Measurements from ENCODE around the gene SMAP1.
"Not testable (repeated sequence)": the region's sequence is repeated elsewhere in the genome, so short reads cannot be mapped to it uniquely, and the experiment has no call there.

Gene SMAP1

GRCh38 chr6:70742462-70742861 is 74.8 kb downstream of the SMAP1 start:
- DNase-seq, result not testable (repeated sequence)

DNA sequence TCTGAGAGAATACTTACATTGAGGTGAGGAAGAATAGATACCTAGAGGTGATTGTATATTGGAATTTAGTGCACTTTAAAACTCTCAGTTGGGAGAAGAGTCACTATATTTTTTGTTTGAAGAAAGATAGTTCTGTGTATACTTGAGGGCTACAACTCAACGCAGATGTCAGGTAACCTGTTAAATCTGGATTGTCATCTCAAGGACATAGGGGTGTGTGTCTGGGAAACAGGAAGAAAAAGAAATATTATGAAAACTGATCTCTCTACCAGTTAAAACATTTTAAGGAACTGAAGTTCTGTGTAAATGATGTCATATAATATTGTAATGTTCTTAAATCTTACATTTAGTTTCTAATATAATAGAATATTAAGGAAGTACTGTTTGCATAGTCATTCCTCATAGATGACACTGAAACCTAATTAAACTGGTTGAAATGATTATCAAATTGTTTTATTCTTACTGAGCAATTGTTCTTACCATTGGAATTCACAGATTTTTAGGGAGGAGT is 86.2 kb downstream of the SMAP1 start:
- DNase-seq, result no peak

DNA sequence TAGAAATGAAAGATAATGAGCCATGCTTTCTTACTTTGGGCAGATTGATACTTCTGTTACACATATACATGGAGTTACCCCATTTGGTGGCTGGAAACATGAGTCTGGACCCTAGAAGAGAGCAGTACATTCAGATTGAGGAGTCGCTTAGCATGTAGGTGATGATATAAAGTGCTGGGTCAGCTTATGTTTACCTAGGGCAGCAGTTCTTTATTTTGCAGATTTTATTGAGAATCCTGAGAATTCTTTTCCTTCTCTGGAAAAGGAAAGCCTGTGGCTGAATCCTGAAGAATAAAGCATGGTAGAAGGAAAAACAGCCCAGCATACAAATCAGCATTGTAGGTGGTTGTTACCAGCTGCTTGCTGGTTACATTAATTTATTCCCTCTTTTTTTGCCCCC is 91.2 kb downstream of the SMAP1 start:
- no peak for DNase-seq

GRCh38 chr6:70763754-70764510 is 96.2 kb downstream of the SMAP1 start:
- no peak for DNase-seq

DNA sequence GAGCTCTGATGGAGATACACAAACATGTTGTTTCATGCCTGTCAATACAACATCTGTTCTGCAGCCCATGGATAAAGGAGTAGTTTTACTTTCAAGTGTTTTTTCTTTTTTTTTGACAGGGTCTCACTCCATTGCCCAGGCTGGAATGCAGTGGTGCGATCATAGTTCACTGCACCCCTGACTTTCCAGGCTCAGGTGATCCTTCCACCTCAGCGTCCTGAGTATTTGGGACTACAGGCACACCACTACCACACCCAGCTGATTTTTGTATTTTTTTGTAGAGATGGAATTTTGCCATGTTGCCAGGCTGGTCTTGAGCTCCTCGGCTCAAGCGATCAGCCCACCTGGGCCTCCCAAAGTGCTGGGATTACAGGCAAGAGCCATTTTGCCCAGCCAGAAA is 97.0 kb downstream of the SMAP1 start:
- DNase-seq, result no peak

- DNase-seq, result not testable (repeated sequence)
These were observed 103.7 kb downstream of the SMAP1 start for GRCh38 chr6:70771351-70771750.

DNA sequence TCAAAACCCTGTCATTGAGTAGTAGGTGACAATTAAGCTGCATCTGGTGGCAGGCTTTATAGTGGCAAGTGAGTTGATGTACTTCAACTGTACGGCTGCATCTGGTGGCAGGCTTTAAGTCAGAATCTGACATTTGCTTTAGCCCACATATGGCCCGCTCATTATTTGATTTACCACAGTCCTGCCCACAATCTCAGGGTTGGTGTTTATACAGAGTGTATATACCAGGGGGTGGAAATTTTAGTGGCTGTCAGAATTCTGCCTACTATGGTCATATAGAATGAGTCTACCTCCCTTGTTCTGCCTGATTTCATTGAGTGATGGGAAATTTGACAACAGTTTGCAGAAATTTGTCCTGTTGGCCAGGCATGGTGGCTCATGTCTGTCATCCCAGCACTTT is 112.3 kb downstream of the SMAP1 start:
- DNase-seq, result no peak

- DNase-seq, result no peak
These were observed 123.0 kb downstream of the SMAP1 start for GRCh38 chr6:70790483-70791224.

DNA sequence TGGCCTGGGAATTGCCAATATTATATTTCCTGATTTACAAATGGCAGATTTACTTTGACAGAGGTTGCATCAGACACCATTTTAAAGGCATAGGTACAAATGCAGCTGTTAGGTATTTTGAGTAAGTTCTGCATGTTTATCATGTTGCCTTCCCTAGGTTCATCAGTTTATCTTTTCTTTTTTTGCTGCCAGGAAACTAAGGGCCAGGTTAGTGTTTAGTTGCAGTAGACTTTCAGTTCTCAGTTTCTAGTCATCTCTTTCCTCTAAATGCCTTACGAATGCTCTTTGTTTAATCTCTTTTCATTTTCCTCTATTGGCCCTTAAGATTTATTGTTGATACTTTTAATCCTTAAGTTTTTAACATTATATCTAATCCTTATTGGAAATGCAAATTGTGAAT is 129.9 kb downstream of the SMAP1 start:
- DNase-seq, result no peak

DNA sequence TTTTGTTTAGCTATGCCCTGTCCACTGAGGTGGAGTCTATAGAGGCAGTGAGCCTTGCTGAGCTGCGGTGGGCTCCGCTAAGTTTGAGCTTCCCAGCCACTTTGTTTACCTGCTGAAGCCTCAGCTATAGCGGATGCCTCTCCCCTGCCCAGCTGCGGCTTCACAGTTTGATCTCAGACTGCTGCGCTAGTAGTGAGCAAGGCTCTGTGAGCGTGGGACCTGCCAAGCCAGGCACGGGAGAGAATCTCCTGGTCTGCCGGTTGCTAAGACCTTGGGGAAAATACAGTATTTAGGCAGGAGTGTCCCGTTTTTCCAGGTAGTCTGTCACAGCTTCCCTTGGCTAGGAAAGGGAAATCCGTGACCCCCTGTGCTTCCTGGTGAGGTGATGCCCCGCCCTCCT is 138.4 kb downstream of the SMAP1 start:
- no peak for DNase-seq

- DNase-seq, result no peak
These were observed 144.1 kb downstream of the SMAP1 start for GRCh38 chr6:70811788-70812187.

DNA sequence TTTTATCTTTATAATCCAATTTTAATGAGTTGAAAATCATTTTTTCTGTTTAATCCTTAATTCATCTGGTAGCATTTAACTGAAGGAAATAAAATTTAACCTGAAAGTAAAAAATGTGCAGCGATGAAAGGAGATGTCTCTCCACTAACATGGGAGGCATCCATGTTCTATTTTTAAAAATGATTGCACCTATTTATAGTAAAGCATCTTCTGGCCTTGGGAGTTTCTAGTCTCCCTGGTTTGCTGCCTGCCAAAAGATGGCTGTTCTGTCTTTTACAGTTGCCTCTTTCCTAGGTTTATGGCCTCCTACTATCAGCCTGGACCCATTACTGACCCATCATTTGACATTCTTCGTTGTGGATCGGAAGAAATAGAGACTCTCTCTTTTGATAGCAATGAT is 146.2 kb downstream of the SMAP1 start:
- DNase-seq, result no peak

DNA sequence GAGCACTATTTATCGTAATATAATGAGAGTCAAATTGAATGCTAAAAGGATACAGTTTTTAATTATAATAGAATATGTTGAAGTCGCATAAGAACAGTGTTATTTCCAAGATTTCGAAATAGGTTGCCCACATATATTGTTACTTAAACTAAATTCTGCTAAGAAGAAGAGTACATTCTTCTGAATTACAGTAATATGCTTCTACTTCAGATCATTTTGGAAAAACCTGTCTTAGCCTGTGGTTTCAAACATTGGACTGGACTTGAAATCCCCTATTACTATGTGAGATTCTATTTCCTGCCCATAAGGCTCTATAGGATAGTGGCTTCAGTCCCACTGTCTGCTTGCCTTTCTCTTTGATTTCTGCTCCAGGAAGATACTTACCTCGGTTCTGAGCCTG is 152.0 kb downstream of the SMAP1 start:
- DNase-seq, result no peak

DNA sequence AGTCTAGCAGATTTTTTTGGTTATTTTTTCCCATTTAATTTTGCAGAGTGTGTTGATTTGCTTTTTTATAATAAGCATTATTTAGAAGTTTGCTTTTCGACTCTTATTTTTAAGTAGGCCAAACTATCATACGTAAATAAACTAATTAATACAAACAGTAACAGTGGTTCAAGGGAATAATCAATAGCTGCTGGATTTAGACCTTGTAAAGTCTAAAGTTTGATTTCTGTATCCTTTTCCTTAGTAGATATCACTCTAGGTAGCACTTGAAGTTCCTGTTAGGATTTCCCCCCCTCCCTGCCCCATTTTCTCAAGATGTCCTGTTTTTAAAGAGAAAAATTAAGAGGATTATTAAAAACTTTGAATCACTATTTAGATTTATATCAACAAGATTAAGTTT is 153.1 kb downstream of the SMAP1 start:
- DNase-seq, result no peak

DNA sequence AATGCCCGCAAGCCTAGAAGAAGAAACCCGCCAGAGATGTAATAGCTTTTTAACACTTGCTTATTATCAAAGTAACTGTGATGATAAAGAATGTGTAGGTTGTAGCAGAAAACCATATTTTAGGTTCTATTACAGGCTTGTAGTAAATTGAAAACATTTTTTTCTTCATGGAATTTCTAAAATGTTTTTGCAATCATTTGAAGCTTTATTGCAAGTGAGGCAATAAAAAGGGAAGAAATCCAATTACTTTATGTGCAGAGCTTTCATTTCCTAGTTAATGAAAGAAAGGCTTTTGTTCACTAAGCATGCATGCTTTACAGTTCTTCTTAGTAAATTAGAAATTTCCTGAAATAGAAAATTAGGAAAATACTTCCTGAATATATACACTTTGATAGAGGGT is 154.1 kb downstream of the SMAP1 start:
- DNase-seq, result no peak

DNA sequence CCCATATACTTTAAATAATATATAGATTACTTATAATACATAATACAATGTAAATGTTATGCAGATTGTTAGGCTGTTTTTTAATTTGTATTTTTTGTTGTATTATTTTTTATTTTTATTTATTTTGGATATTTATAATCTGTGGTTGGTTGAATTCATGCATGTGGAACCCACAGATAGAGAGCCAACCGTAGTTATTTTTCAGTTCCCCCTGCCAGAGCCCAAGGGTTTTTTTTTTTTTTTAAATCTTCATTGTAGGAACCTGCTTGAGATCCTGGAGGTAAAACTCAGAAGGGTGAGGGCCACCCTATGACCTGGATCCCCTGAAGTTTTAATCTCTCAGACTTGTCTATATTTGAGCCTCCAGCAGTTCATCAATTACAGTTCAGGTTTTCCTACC is 156.0 kb downstream of the SMAP1 start:
- no peak for DNase-seq

- no peak for DNase-seq
These were observed 163.7 kb downstream of the SMAP1 start for GRCh38 chr6:70831427-70831826.

- no peak for DNase-seq
These were observed 166.8 kb downstream of the SMAP1 start for GRCh38 chr6:70834520-70834919.

- DNase-seq, result peak; percentile 68
These were observed 171.2 kb downstream of the SMAP1 start for GRCh38 chr6:70838907-70839285.

GRCh38 chr6:70839286-70840266 is 171.9 kb downstream of the SMAP1 start:
- no peak for DNase-seq

DNA sequence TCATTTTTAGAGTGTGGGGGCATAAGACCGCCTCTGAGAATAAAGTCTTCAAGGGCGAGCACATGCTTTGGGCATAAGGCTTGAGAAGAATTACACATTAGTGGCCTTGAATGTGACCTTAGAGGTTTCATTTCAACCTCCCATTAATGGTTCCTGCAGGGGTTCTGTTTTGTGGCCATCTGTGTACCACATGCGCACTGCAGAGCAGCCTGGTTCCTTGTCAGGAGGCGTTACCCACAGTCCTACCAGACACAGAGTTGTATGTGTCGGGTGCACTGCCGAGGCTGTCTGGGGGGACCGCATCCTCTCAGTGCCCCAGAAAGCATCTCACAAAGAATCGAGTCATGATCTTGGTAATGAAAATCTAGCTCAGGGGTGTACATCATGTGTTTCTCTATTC is 173.4 kb downstream of the SMAP1 start:
- DNase-seq, result no peak

DNA sequence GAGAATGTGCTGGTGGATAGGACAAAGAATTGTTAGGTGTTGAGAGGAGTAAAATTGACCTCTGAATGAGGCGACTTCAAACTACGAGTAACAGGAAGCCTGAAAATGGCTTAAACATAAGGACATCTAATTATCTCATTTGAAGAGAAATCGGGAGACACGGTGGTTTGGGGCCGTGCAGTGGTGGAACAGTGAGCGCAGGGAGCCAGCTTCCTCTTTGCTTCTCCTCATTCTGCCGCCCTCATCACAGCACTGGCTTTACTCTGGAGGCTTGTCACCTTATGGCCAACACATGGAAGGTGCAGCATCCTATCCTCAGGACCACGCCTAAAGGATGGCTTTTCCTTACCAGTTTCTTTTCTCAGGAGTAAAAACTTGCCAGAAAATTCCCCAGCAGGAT is 174.9 kb downstream of the SMAP1 start:
- no peak for DNase-seq

GRCh38 chr6:70843328-70843918 is 175.7 kb downstream of the SMAP1 start:
- no peak for DNase-seq

Data from NCI-H510A treated with DMSO at 0.1 percent for 48 hours (cell line).